Measurements from ENCODE around the gene TEX14.
A peak's percentile ranks its signal among the peaks of the same experiment; 100 is the strongest.
"Not testable (repeated sequence)": the region's sequence is repeated elsewhere in the genome, so short reads cannot be mapped to it uniquely, and the experiment has no call there.

The TEX14 gene

DNA sequence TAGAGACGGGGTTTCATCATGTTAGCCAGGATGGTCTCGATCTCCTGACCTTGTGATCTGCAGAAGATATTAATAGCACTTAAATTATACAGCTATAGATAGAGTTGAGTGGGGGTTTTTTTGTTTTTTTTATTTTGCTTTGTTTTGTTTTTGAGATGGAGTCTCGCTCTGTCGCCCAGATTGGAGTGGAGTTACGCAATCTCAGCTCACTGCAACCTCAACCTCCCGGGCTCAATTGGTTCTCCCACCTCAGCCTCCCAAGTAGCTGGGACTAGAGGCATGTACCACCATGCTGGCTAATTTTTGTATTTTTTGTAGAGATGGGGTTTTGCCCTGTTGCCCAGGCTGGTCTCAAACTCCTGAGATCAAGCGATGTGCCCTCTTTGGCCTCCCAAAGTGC lies 1.8 kb downstream of the TEX14 start:
- not testable (repeated sequence) for DNase-seq

- no peak for DNase-seq
Observed at GRCh38 chr17:58688521-58688920, 3.3 kb downstream of the TEX14 start.

- DNase-seq, result no peak
Observed at GRCh38 chr17:58686980-58687379, 4.9 kb downstream of the TEX14 start.

DNA sequence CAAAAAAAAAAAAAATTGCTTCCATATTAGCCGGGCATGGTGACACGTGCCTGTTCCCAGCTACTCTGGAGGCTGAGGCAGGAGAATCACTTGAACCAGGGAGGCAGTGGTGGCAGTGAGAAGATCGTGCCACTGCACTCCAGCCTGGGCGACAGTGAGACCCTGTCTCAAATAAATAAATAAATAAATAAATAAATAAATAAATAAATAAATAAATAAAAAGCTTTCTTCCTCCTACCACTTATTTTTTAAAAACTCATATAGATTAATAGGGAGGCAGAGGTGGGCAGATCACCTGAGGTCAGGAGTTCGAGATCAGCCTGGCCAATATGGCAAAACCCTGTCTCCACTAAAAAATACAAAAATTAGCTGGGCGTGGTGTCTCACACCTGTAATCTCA lies 7.4 kb downstream of the TEX14 start:
- DNase-seq, result not testable (repeated sequence)

GRCh38 chr17:58684003-58684402 lies 7.8 kb downstream of the TEX14 start:
- no peak for DNase-seq

GRCh38 chr17:58680038-58680369 lies 11.8 kb downstream of the TEX14 start:
- no peak for DNase-seq

DNA sequence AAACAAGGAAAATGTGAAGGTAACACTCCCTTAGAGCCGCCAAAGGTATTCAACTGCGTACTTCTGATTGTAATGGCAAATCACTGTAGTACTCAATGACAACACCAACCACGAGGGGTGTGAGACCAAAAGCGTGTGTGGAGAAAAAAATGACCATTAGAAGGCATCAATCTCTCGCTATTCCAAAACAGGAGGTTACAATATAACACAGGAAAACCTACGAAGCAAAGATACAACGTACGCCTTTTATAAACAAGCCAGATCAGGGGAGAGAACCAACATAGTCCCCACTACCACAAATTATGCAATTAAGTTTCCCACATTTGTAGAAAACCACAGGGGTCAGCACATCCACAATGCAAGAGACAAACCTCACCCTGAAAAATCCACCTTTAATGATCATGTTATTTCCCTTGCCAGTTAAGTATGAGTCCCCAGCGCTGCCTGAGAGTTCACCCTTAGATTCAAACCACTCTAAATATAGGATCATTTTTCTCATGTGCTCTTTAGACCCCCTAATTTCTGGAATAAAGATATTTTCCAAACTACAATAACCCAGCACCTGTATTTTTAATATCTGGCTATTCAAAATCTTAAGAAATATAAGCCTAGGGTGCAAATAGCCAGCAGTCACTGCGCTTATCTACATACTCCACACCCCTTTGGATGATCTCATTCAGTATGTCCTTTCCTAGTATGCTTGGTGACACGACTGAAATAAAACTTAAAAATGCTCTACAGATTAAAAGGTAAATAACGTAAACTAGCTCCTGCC lies 12.4 kb downstream of the TEX14 start:
- no peak for DNase-seq

DNA sequence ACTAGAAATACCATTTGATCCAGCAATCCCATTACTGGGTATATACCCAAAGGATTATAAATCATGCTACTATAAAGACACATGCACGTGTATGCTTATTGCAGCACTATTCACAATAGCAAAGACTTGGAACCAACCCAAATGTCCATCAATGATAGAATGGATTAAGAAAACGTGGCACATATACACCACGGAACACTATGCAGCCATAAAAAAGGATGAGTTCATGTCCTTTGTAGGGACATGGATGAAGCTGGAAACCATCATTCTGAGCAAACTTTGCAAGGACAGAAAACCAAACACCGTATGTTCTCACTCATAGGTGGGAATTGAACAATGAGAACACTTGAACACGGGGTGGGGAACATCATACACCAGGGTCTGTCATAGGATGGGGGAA lies 13.6 kb downstream of the TEX14 start:
- not testable (repeated sequence) for DNase-seq

DNA sequence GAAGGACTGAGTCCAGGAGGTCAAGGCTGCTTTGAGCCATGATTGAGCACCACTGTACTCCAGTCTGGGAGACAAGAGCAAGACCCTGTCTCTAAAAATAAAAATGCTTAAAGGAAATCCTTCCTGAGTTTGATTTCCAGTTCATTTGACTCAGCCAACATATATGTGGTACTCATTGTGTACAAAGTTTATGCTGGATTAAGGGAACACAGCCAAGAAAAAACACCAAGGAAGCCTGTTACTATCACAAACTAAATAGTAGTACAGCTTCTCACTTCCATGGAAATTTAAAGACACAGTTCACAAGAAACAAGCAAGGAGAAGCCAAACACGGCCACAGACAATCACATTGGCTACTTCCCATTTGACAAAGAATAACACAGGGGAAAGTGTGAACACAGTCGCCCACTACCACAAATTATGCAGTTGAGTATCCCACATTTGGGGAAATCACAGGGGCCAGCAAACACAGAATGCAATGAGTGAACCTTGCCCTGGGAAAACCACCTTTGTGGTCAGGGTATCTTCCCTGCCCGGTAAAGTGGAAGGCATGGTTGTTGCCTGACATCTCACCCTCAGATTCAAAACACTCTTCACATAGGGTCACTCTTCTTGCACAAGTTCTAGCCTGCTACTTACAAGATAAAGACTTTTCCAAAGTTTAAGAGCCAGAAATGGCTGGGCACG lies 14.5 kb downstream of the TEX14 start:
- DNase-seq, result no peak

DNA sequence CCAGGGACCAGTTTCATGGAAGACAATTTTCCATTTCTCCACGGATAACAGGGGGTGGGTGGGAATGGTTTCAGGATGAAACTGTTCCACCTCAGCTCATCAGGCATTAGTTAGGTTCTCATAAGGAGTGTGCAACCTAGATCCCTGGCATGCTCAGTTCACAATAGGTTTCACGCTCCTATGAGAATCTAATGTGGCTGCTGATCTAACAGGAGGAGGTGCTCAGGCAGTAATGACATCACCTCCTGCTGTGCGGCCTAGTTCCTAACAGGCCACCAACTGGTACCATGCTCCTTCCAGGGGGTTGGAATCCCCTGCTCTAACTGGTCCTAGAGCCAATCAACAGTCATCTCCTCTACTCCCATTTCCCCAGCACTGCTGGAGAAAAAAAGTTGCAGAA lies 19.9 kb downstream of the TEX14 start:
- DNase-seq, result no peak

- no peak for DNase-seq
Observed at GRCh38 chr17:58669853-58670252, 22.0 kb downstream of the TEX14 start.

DNA sequence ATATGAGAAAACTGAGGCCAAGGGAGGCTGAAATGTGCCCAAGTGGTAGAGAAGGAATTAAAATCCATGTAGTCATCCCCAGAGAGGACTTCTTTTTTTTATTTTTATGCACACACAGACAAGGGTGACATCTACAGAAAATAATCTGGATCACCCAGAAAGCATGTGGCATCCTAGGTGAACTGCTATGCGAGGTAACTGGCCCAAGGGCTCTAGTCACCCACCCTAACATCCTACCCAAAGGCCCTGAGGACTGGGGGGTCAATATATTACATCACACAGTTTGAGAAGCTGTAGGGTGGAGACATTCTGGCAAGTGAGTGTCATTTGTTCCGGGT lies 23.3 kb downstream of the TEX14 start:
- DNase-seq, result no peak

GRCh38 chr17:58667934-58668597 lies 23.8 kb downstream of the TEX14 start:
- no peak for DNase-seq

DNA sequence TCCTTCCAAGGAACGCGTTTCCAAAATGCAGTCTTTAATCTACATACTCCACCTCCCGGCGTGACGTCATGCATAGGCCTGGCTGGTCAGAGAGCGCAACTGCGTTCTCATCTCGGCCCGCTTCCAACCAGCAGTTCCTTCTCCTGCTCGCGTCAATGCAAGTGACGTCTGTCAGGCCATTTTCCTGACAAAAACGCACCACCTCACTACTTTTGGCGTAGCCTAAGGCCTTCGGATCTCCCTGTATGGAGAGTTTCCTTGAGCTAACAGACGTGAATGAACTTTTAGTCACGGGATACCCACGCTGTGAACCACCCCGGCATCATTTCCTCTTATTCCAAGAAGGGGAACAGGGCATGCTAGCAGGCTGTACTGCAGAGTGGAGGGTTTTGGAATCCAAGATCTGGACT lies 25.0 kb downstream of the TEX14 start:
- DNase-seq, result peak; percentile 11 to 17

DNA sequence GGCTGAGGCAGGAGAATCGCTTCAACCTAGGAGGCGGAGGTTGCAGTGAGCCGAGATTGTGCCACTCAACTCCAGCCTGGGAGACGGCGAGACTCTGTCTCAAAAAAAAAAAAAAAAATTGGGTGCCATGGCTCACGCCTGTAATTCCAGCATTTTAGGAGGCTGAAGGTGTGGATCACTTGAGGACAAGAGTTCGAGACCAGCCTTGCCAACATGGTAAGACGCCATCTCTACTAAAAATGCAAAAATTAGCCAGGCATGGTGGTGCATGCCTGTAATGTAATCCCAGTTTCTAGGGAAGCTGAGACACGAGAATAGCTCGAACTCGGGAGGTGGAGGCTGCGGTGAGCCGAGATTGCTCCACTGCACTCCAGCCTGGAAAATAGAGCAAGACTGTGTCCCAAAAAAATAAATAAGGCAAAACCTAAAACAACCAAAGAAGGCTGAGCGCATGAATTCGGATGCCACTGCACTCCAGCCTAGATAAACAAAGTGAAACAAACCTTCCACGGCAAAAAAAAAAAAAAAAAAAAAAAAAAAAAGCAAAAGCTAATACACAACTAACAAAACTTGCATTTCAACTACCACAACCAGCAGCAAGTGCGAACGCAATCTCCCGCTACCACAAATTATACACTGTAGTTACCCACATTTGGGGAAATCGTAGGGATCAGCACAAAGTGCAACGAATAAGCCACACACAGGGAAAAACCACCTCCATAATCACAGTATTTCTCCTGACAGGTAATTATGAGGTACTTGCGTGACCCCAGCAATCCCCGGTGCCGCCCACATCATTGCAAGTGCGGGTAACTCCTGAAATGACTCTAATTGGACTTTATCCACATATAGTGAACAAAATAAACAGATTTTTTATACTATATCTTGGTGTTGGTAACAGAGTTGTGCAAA lies 25.6 kb downstream of the TEX14 start:
- DNase-seq, result no peak

- DNase-seq, result no peak
Observed at GRCh38 chr17:58664302-58664701, 27.5 kb downstream of the TEX14 start.

DNA sequence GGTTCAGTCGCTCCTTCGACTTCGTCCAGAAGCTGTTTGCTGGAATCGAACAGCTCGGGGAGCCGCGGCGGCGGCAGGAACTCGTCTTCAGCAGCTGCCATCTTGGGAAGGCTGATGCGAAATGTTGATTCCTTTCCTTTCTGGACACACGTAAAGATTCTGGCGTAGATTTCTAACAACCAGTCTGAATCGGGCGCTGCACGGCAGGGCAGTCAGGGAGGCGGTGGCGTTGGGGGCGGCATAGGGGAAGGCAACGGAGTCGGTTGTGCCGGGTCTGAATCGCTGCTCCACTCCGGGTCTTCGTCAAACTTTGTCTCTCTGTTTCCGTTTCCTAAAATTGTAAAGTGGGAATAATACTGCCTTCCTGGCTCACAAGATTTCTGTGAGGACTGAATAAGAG lies 30.3 kb downstream of the TEX14 start:
- no peak for DNase-seq

DNA sequence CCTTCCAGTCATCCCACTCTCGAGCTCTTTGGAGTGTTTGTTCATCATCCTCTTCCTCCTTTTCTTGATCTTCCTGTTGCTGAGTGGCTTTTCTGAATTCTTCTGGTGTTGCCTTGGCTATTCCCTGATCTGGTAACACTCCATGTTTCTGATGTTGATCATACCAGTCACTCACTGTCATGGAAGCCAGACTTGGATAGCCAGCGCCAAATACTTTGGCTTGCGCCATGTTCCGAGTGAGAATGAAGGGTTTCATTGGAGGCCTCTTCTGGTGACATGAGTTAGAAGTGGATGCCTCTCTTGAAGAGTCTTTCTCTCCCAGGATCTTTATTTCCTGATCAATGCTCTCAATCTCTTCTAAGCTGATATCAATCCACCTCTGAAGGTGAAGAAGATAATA lies 31.2 kb downstream of the TEX14 start:
- DNase-seq, result no peak

DNA sequence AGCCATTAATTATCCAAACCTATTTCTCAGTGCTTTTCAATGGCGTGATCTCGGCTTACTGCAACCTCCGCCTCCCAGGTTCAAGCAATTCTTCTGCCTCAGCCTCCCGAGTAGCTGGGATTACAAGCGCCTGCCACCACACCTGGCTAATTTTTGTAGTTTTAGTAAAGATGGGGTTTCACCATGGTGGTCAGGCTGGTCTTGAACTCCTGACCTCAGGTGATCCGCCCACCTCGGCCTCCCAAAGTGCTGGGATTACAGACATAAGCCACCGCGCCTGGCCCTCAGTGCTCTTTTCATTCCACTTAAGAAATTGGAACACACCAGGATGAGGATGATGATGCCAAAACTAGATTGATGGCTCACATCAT lies 32.1 kb downstream of the TEX14 start:
- not testable (repeated sequence) for DNase-seq

GRCh38 chr17:58658804-58659713 lies 32.8 kb downstream of the TEX14 start:
- peak; percentile 66 to 80 for DNase-seq

DNA sequence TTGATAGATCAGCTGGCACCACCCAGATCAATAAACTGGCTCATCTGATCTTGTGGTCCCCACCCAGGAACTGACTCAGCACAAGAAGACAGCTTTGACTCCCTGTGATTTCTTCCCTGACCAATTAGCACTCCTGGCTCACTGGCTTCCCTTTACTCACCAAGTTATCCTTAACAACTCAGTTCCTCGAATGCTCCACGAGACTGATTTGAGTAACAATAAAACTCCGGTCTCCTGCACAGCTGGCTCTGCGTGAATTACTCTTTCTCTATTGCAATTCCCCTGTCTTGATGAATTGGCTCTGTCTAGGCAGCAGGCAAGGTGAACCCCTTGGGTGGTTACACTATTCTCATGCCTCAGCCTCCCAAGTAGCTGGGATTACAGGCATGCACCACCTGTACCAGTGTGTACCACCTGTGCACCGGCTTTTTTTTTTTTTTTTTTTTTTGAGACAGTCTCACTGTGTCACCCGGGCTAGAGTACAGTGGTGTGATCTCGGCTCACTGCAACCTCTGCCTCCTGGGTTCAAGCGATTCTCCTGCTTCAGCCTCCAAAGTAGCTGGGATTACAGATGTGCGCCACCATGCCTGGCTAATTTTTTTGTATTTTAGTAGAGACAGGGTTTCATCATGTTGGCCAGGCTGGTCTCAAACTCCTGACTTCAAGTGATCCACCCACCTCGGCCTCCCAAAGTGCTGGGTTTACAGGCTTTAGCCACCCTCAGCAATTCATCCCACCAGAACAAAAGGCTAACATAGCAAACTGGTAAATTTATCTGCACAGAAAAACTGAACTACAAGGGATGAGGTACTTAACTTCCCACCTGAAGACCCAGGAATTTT lies 33.7 kb downstream of the TEX14 start:
- not testable (repeated sequence) for DNase-seq

All from activated CD4-positive, alpha-beta T cell treated with anti-CD3 and anti-CD28 coated beads for 4 hours (primary cell).